Tibial nerve (tissue), 4 donors: Measurements from ENCODE around the gene PGBD5.

ENCODE experiments used
- EP300 ChIP-seq, 2 donors: sonication (generic); formaldehyde crosslinking; IDR thresholded peaks; one replicate each; pipeline ENCODE4 v1.6.1; 2017; ENCODE audit warnings: antibody characterized with exemption in 2 of 2, mild to moderate bottlenecking in 1 of 2
- TF ChIP-seq, protein P1 (sequence below), 5 experiments: fragments of 200-600 bp in 3 of 5; fragments of 450-650 bp in 2 of 5; sonication (generic) in 3 of 5; IDR thresholded peaks; one replicate each; pipeline ENCODE4 v1.5.1; 2016 to 2019; ENCODE audit warnings: antibody characterized with exemption in 5 of 5, mild to moderate bottlenecking in 3 of 5, moderate library complexity in 2 of 5

DNA sequence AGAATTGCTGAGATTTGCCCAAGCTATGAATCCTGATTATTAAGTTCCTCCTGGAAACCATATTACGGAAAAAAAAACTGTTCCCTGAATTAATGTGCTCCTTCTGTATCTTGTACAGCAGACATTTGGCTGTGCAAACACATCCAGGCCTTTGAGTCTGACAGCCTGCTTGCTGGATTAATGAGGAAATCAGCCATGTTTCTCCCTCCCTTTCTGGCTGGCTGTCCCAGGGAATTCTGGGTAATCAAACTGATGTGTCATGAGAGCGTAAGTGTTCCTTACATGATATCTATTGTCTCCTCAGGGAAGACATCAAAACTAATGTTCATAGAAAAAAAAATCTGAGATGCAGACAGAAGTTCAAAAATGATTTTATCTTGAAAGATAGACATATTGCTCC, 18.8 kb downstream of the PGBD5 start:
- TF ChIP-seq, protein P1, sequence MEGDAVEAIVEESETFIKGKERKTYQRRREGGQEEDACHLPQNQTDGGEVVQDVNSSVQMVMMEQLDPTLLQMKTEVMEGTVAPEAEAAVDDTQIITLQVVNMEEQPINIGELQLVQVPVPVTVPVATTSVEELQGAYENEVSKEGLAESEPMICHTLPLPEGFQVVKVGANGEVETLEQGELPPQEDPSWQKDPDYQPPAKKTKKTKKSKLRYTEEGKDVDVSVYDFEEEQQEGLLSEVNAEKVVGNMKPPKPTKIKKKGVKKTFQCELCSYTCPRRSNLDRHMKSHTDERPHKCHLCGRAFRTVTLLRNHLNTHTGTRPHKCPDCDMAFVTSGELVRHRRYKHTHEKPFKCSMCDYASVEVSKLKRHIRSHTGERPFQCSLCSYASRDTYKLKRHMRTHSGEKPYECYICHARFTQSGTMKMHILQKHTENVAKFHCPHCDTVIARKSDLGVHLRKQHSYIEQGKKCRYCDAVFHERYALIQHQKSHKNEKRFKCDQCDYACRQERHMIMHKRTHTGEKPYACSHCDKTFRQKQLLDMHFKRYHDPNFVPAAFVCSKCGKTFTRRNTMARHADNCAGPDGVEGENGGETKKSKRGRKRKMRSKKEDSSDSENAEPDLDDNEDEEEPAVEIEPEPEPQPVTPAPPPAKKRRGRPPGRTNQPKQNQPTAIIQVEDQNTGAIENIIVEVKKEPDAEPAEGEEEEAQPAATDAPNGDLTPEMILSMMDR (IDR thresholded peaks at IDR 0.05), result no peak
- no peak for TF ChIP-seq EP300 (IDR thresholded peaks at IDR 0.05)
